WERI-Rb-1 (cell line): ENCODE data around the gene STAU1.
"Not testable (repeated sequence)": the region's sequence is repeated elsewhere in the genome, so short reads cannot be mapped to it uniquely, and the experiment has no call there.

Experiments used
- DNase-seq: peaks from one replicate; pipeline ENCODE4 v3.0.0-alpha.2; 2020
- H3K27ac ChIP-seq: fragments of 250-450 bp; sonication (Bioruptor Pico); 2 replicates; pipeline ENCODE4 v1.5.1; 2020; ENCODE audit warnings: mild to moderate bottlenecking, moderate library complexity
- H3K27me3 ChIP-seq: fragments of 250-450 bp; sonication (Bioruptor Pico); 2 replicates; pipeline ENCODE4 v1.5.1; 2021; ENCODE audit warnings: mild to moderate bottlenecking, low read depth, moderate library complexity; ENCODE audit not compliant: insufficient read depth, severe bottlenecking
- H3K36me3 ChIP-seq: fragments of 250-450 bp; sonication (Bioruptor Pico); 2 replicates; pipeline ENCODE4 v1.5.1; 2020; ENCODE audit warnings: mild to moderate bottlenecking, moderate library complexity
- H3K4me3 ChIP-seq: 2 replicates; pipeline ENCODE4 v1.5.1; 2011; ENCODE audit warnings: low read depth, mild to moderate bottlenecking, control low read depth, low read length
- H3K9me3 ChIP-seq: fragments of 250-450 bp; sonication (Bioruptor Pico); 2 replicates; pipeline ENCODE4 v1.5.1; 2021; ENCODE audit warnings: mild to moderate bottlenecking, moderate library complexity; ENCODE audit not compliant: severe bottlenecking
- CTCF ChIP-seq: IDR thresholded peaks from 2 replicates; pipeline ENCODE4 v1.5.1; 2011; ENCODE audit warnings: low read depth, mild to moderate bottlenecking, control low read depth, inconsistent platforms, low read length

The STAU1 gene

GRCh38 chr20:49103019-49103418, 85.1 kb downstream of the STAU1 start:
- TF ChIP-seq CTCF: no peak
- no peaks in the 10 kb centered on the region for H3K9me3 ChIP-seq
- H3K27me3 ChIP-seq: no peaks in the 10 kb centered on the region
- H3K27ac ChIP-seq: no peak overlapping the region
- peaks cover 74% of the 10 kb centered on the region for H3K36me3 ChIP-seq
- no peak overlapping the region for H3K4me3 ChIP-seq
- DNase-seq: no peak

- TF ChIP-seq CTCF: no peak
- DNase-seq: no peak
- Histone ChIP-seq H3K36me3 (peaks cover 87% of the 10 kb centered on the region), H3K27me3 (no peaks in the 10 kb centered on the region), H3K9me3 (no peaks in the 10 kb centered on the region), H3K4me3 (no peak overlapping the region), H3K27ac (no peak overlapping the region)
Measured at GRCh38 chr20:49100972-49101371, 87.2 kb downstream of the STAU1 start.

- not testable (repeated sequence) for DNase-seq, H3K27me3 ChIP-seq, H3K4me3 ChIP-seq, H3K9me3 ChIP-seq, H3K27ac ChIP-seq
- peaks cover 94% of the 10 kb centered on the region for H3K36me3 ChIP-seq
Measured at GRCh38 chr20:49100292-49100691, 87.8 kb downstream of the STAU1 start.

- no peaks in the 10 kb centered on the region for H3K9me3 ChIP-seq
- TF ChIP-seq CTCF: no peak
- peaks cover 95% of the 10 kb centered on the region for H3K36me3 ChIP-seq
- no peak for DNase-seq
- no peaks in the 10 kb centered on the region for H3K27me3 ChIP-seq
- H3K4me3 ChIP-seq: no peak overlapping the region
- no peak overlapping the region for H3K27ac ChIP-seq
Measured at GRCh38 chr20:49099011-49099410, 89.1 kb downstream of the STAU1 start.

- peaks cover 90% of the 10 kb centered on the region for H3K36me3 ChIP-seq
- no peaks in the 10 kb centered on the region for H3K9me3 ChIP-seq
- no peak for TF ChIP-seq CTCF
Measured at GRCh38 chr20:49098136-49098535, 90.0 kb downstream of the STAU1 start.

GRCh38 chr20:49097159-49097558, 91.0 kb downstream of the STAU1 start:
- H3K4me3 ChIP-seq: no peak overlapping the region
- no peak overlapping the region for H3K27ac ChIP-seq
- no peak for TF ChIP-seq CTCF
- H3K36me3 ChIP-seq: peaks cover 87% of the 10 kb centered on the region
- H3K9me3 ChIP-seq: no peaks in the 10 kb centered on the region
- DNase-seq: no peak
- no peaks in the 10 kb centered on the region for H3K27me3 ChIP-seq

More at GRCh38 chr20:49098136-49098535, 90.0 kb downstream of the STAU1 start:
- no peak for DNase-seq
- H3K4me3 ChIP-seq: no peak overlapping the region
- no peak overlapping the region for H3K27ac ChIP-seq
- H3K27me3 ChIP-seq: no peaks in the 10 kb centered on the region
